T-cell (primary cell): Measurements from ENCODE around the gene BIRC2. TPM values are rescaled to one million over a fixed set of nuclear protein-coding genes. Genes with fewer than 3 reads are reported as not detected.

ENCODE experiments used
- ATAC-seq, 4 experiments: fragments of 200-7000 bp in 3 of 4; fragments of 150-1000 bp in 1 of 4; cut with Tn5 transposase; replicated peaks in 1 of 4; 1 replicate in 3 of 4; 2 replicates in 1 of 4; pipeline ENCODE4 v1.10.0; 2021; ENCODE audit warnings: moderate library complexity in 3 of 4, mild to moderate bottlenecking in 2 of 4, moderate number of reproducible peaks in 1 of 4
- CTCF ChIA-PET, 2 donors: fragments of 300-600 bp; sonication (Branson Sonifier 250); formaldehyde crosslinking; loops; one replicate each; lab custom pipeline; 2022; ENCODE audit warnings: antibody characterized with exemption in 2 of 2; lab: Charles Lee
- POLR2A ChIA-PET, 2 donors: fragments of 300-600 bp; sonication (Branson Sonifier 250); formaldehyde crosslinking; loops; one replicate each; lab custom pipeline; 2022; ENCODE audit warnings: antibody characterized with exemption in 2 of 2; lab: Charles Lee
- DNase-seq, 35 experiments: peaks; one replicate each; pipeline versions ENCODE4 v3.0.0 to v3.0.0-alpha.2; 2013 to 2023
- H3K27ac ChIP-seq: one replicate; pipeline ENCODE4 v1.5.1; 2013; ENCODE audit warnings: low read length
- H3K27me3 ChIP-seq, 2 experiments: replicated peaks in 1 of 2; 1 replicate in 1 of 2; 2 replicates in 1 of 2; pipeline versions ENCODE4 v1.6.1 to v1.7.0; 2013; ENCODE audit warnings: low read length in 1 of 2, mixed read lengths in 1 of 2; ENCODE audit not compliant: control insufficient read depth in 2 of 2, insufficient read depth in 2 of 2; ENCODE audit errors: extremely low read depth in 1 of 2
- H3K36me3 ChIP-seq, 2 donors: 1 replicate in 1 of 2; 2 replicates in 1 of 2; pipeline versions ENCODE4 v1.6.1 to v1.7.0; 2013; ENCODE audit warnings: low read length in 1 of 2; ENCODE audit not compliant: control insufficient read depth in 2 of 2, insufficient read depth in 1 of 2; ENCODE audit errors: extremely low read depth in 1 of 2
- H3K4me1 ChIP-seq, 2 experiments: 1 replicate in 1 of 2; 2 replicates in 1 of 2; pipeline versions ENCODE4 v1.6.1 to v1.7.0; 2013; ENCODE audit warnings: low read length in 2 of 2, mixed read lengths in 1 of 2; ENCODE audit not compliant: insufficient read depth in 2 of 2, control insufficient read depth in 1 of 2; ENCODE audit errors: extremely low read depth in 1 of 2
- H3K4me3 ChIP-seq, 2 donors: 1 replicate in 1 of 2; 2 replicates in 1 of 2; pipeline versions ENCODE4 v1.5.1 to v1.7.0; 2013; ENCODE audit warnings: mild to moderate bottlenecking in 2 of 2, low read length in 1 of 2, moderate library complexity in 1 of 2; ENCODE audit not compliant: control insufficient read depth in 1 of 2; ENCODE audit errors: extremely low read depth in 1 of 2
- H3K9me3 ChIP-seq: 2 replicates; pipeline ENCODE4 v1.7.0; 2013
- H3K27ac Mint-ChIP-seq, 2 donors: one replicate each; pipeline ENCODE4 v1.8.0; 2020 to 2021; ENCODE audit warnings: mild to moderate bottlenecking in 2 of 2, mixed read lengths in 2 of 2
- H3K27me3 Mint-ChIP-seq, 2 donors: one replicate each; pipeline ENCODE4 v1.8.0; 2021 to 2022; ENCODE audit warnings: mixed read lengths in 2 of 2
- H3K36me3 Mint-ChIP-seq: one replicate; pipeline ENCODE4 v1.8.0; 2021; ENCODE audit warnings: mixed read lengths
- H3K4me1 Mint-ChIP-seq, 3 donors: one replicate each; pipeline ENCODE4 v1.8.0; 2020 to 2022; ENCODE audit warnings: mixed read lengths in 3 of 3, mild to moderate bottlenecking in 1 of 3
- H3K4me3 Mint-ChIP-seq, 3 donors: one replicate each; pipeline ENCODE4 v1.8.0; 2020 to 2022; ENCODE audit warnings: mild to moderate bottlenecking in 3 of 3, mixed read lengths in 3 of 3, moderate library complexity in 3 of 3
- H3K9me3 Mint-ChIP-seq, 3 donors: one replicate each; pipeline ENCODE4 v1.8.0; 2020 to 2022; ENCODE audit warnings: mixed read lengths in 3 of 3
- WGBS: methylation state at CpG from one replicate; pipeline ENCODE4 v1.1.5; 2013; ENCODE audit warnings: missing lambda C conversion rate; ENCODE audit not compliant: insufficient coverage; 5-methylcytosine and 5-hydroxymethylcytosine counted together
- total RNA-seq, 35 experiments: library from RNA in 6 of 35; stranded (reverse) in 6 of 35; fragments of 120-200 nt in 1 of 35; gene quantifications; one replicate each; pipeline versions ENCODE4 v1.2.1 to v1.2.4 and lab custom pipeline; 2013 to 2026

The BIRC2 gene
- total RNA-seq, 5 donors from 2014 or later (not counting 1 experiment from before 2014, with no cell fraction given) = 53.3 to 100 (median 60.8) TPM

DNA sequence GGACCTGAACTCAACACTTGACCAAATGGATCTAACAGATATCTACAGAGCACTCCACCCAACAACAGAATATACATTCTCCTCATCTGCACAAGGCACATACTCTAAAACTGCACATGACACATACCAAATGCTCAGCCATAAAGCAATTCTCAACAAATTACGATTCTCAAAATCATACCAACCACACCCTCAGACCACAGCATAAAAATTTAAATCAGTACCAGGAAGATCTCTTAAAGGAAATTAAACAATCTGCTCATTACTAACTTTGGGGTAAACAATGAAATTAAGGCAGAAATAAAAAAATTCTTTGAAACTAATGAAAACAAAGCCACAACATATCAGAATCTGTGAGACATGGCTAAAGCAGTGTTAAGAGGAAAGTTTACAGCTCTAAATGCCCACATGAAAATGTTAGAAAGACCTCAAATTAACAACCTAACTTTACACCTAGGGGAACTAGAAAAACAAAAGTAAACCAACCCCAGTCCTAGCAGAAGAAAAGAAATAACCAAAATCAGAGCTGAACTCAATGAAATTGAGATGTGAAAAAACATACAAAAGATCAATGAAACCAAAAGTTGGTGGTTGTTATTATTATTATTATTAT lies 68.4 kb downstream of the BIRC2 start:
- H3K27me3 Mint-ChIP-seq = no peaks in the 10 kb centered on the region
- no peak for DNase-seq
- peaks cover 89 to 96% (median 96%) of the 10 kb centered on the region in 3 donors for H3K4me1 Mint-ChIP-seq
- ChIA-PET CTCF (interaction anchor here (1.0 to 1.1 kb wide), 2 partner anchors 9 to 13 kb away, joined by 3 read pairs; no protein-coding TSS in a partner anchor), POLR2A (no interaction called here)
- peak; percentile 41 to 69 (median 66) for ATAC-seq
- peaks cover 0 to 8% (median 5%) of the 10 kb centered on the region in 3 donors for H3K9me3 Mint-ChIP-seq
- H3K27ac Mint-ChIP-seq = peak overlapping the region; percentile 88 to 94
- no peaks in the 10 kb centered on the region for H3K9me3 ChIP-seq
- H3K36me3 Mint-ChIP-seq = peaks cover 43% of the 10 kb centered on the region
- peak overlapping the region; percentile 35 for H3K27ac ChIP-seq
- H3K4me3 ChIP-seq = peak overlapping the region in 1 of 2 donors; percentile 23
- peaks cover under 1 to 4% of the 10 kb centered on the region in 2 donors for H3K36me3 ChIP-seq
- 0% methylated on average over 1 of the region's 1 CpG for WGBS
- no peaks in the 10 kb centered on the region for H3K27me3 ChIP-seq
- H3K4me1 ChIP-seq = peaks cover 42 to 65% of the 10 kb centered on the region in 2 experiments
- peak overlapping the region; percentile 74 to 80 (median 76) for H3K4me3 Mint-ChIP-seq

- ChIA-PET POLR2A (no interaction called here), CTCF (interaction anchor here in 1 of 2 donors (1.4 kb wide), 1 partner anchor 18 kb away, joined by 4 read pairs; no protein-coding TSS in a partner anchor)
- Histone ChIP-seq H3K4me1 (peaks cover 34 to 67% of the 10 kb centered on the region in 2 experiments), H3K4me3 (no peak overlapping the region), H3K9me3 (no peaks in the 10 kb centered on the region), H3K36me3 (peaks cover 2 to 6% of the 10 kb centered on the region in 2 donors), H3K27me3 (no peaks in the 10 kb centered on the region), H3K27ac (peak overlapping the region; percentile 35)
- DNase-seq (peak in 1 of 35 experiments; percentile 44), ATAC-seq (peak; percentile 53 to 69 (median 64))
- H3K9me3 Mint-ChIP-seq = peaks cover 0 to 8% (median 5%) of the 10 kb centered on the region in 3 donors
- H3K27me3 Mint-ChIP-seq = no peaks in the 10 kb centered on the region
- peak overlapping the region; percentile 71 to 80 (median 76) for H3K4me3 Mint-ChIP-seq
- WGBS = 50% methylated on average over 2 of the region's 2 CpGs
- peak overlapping the region; percentile 88 to 94 for H3K27ac Mint-ChIP-seq
- peaks cover 37% of the 10 kb centered on the region for H3K36me3 Mint-ChIP-seq
- peaks cover 92 to 97% (median 97%) of the 10 kb centered on the region in 3 donors for H3K4me1 Mint-ChIP-seq
Observed at GRCh38 chr11:102416976-102417375, 70.0 kb downstream of the BIRC2 start.

- Mint-ChIP-seq H3K9me3 (peaks cover 0 to 8% (median 5%) of the 10 kb centered on the region in 3 donors), H3K4me1 (peaks cover 96 to 100% (median 97%) of the 10 kb centered on the region in 3 donors), H3K27me3 (no peaks in the 10 kb centered on the region), H3K36me3 (peaks cover 33% of the 10 kb centered on the region), H3K27ac (peak overlapping the region; percentile 88 to 94), H3K4me3 (no peak overlapping the region)
- Histone ChIP-seq H3K4me1 (peaks cover 36 to 64% of the 10 kb centered on the region in 2 experiments), H3K4me3 (no peak overlapping the region), H3K27me3 (no peaks in the 10 kb centered on the region), H3K9me3 (no peaks in the 10 kb centered on the region), H3K36me3 (peaks cover 2 to 6% of the 10 kb centered on the region in 2 donors), H3K27ac (no peak overlapping the region)
- ATAC-seq (no peak), DNase-seq (no peak)
- WGBS = no CpG with 5 or more reads among the region's 3 CpGs
- ChIA-PET POLR2A (interaction anchor here in 1 of 2 donors (0.5 to 0.8 kb wide), 2 partner anchors 20 to 60 kb away, joined by 3 to 4 read pairs; no protein-coding TSS in a partner anchor), CTCF (interaction anchor here in 1 of 2 donors (0.6 kb wide), 1 partner anchor 48 kb away, joined by 3 read pairs; no protein-coding TSS in a partner anchor)
Observed at GRCh38 chr11:102419181-102419580, 72.2 kb downstream of the BIRC2 start.

- peak overlapping the region; percentile 72 to 89 for H3K27ac Mint-ChIP-seq
Observed at GRCh38 chr11:102420547-102420946, 73.5 kb downstream of the BIRC2 start.

DNA sequence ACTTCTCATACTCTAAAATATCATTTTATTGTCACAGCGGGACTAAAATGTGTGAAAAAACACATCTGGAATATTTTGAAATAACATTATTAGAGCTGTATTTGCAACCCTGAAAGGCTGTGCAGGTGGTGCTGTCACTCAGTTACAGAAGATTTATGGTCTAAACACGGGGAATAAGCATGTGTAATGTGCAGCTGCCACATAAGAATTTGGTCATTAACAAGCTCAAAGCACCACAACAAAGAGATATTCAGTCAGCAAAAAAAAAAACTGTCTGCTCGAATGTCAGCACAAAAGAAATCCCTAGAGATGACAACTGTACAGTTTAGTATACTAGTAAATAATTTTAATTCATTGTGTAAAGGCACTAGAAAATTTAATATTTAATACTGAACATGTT lies 74.2 kb downstream of the BIRC2 start:
- peaks cover 37 to 66% of the 10 kb centered on the region in 2 experiments for H3K4me1 ChIP-seq
- Mint-ChIP-seq H3K4me3 (peak overlapping the region in 1 of 3 donors; percentile 50), H3K27me3 (no peaks in the 10 kb centered on the region), H3K36me3 (peaks cover 40% of the 10 kb centered on the region), H3K27ac (peak overlapping the region; percentile 72 to 89), H3K4me1 (peaks cover 97 to 100% (median 98%) of the 10 kb centered on the region in 3 donors), H3K9me3 (peaks cover 0 to 8% (median 5%) of the 10 kb centered on the region in 3 donors)
- DNase-seq (peak in 6 of 35 experiments; percentile 5 to 55 (median 25)), ATAC-seq (peak; percentile 23 to 69 (median 32))
- H3K27ac ChIP-seq = no peak overlapping the region
- no peaks in the 10 kb centered on the region for H3K9me3 ChIP-seq
- no peak overlapping the region for H3K4me3 ChIP-seq
- no CpG with 5 or more reads among the region's 3 CpGs for WGBS
- CTCF ChIA-PET = interaction anchor here in 1 of 2 donors (0.8 to 1.7 kb wide), 5 partner anchors 13 to 105 kb away, joined by 3 to 4 read pairs (median 3); no protein-coding TSS in a partner anchor
- no peaks in the 10 kb centered on the region for H3K27me3 ChIP-seq
- H3K36me3 ChIP-seq = peaks cover 5 to 6% of the 10 kb centered on the region in 2 donors
- POLR2A ChIA-PET = interaction anchor here (0.6 to 1.6 kb wide), 4 partner anchors 9 to 130 kb away, joined by 3 to 6 read pairs (median 4); no protein-coding TSS in a partner anchor

More at GRCh38 chr11:102420547-102420946, 73.5 kb downstream of the BIRC2 start:
- Mint-ChIP-seq H3K4me1 (peaks cover 96 to 100% (median 97%) of the 10 kb centered on the region in 3 donors), H3K27me3 (no peaks in the 10 kb centered on the region), H3K36me3 (peaks cover 36% of the 10 kb centered on the region), H3K9me3 (peaks cover 0 to 8% (median 5%) of the 10 kb centered on the region in 3 donors), H3K4me3 (peak overlapping the region in 1 of 3 donors; percentile 50)
- H3K4me1 ChIP-seq = peaks cover 39 to 62% of the 10 kb centered on the region in 2 experiments
- peak overlapping the region; percentile 10 for H3K27ac ChIP-seq
- no peak for DNase-seq
- whole genome bisulfite sequencing = 62% methylated on average over 2 of the region's 2 CpGs
- no peak for ATAC-seq
- no peaks in the 10 kb centered on the region for H3K27me3 ChIP-seq
- CTCF ChIA-PET = interaction anchor here in 1 of 2 donors (0.5 to 1.4 kb wide), 4 partner anchors 13 to 160 kb away, joined by 3 to 4 read pairs (median 3); no protein-coding TSS in a partner anchor
- no peak overlapping the region for H3K4me3 ChIP-seq
- H3K36me3 ChIP-seq = peaks cover 5 to 6% of the 10 kb centered on the region in 2 donors
- POLR2A ChIA-PET = interaction anchor here in 1 of 2 donors (0.6 to 0.7 kb wide), 3 partner anchors 10 to 60 kb away, joined by 3 to 6 read pairs (median 3); no protein-coding TSS in a partner anchor
- no peaks in the 10 kb centered on the region for H3K9me3 ChIP-seq
